GM23338 (cell line): ENCODE results near the gene FREY1.

Experiments used
- EZH2 ChIP-seq: fragments of 200-600 bp; sonication (generic); IDR thresholded peaks from one replicate; pipeline ENCODE4 v1.8.0; 2017; ENCODE audit warnings: antibody characterized with exemption, mild to moderate bottlenecking, low read depth; ENCODE audit not compliant: unreplicated experiment
- POLR2AphosphoS5 ChIP-seq: IDR thresholded peaks from 2 replicates; pipeline ENCODE4 v1.6.1; 2016; ENCODE audit warnings: antibody characterized with exemption, low read depth
- TF ChIP-seq, protein P1 (sequence below), 2 experiments: fragments of 200-600 bp in 1 of 2; sonication (generic) in 1 of 2; conservative IDR thresholded peaks; 2 replicates each; pipeline versions ENCODE4 v1.5.1 to v1.6.1; 2016 to 2017; ENCODE audit warnings: antibody characterized with exemption in 2 of 2, low read depth in 2 of 2, mild to moderate bottlenecking in 2 of 2, moderate library complexity in 1 of 2

DNA sequence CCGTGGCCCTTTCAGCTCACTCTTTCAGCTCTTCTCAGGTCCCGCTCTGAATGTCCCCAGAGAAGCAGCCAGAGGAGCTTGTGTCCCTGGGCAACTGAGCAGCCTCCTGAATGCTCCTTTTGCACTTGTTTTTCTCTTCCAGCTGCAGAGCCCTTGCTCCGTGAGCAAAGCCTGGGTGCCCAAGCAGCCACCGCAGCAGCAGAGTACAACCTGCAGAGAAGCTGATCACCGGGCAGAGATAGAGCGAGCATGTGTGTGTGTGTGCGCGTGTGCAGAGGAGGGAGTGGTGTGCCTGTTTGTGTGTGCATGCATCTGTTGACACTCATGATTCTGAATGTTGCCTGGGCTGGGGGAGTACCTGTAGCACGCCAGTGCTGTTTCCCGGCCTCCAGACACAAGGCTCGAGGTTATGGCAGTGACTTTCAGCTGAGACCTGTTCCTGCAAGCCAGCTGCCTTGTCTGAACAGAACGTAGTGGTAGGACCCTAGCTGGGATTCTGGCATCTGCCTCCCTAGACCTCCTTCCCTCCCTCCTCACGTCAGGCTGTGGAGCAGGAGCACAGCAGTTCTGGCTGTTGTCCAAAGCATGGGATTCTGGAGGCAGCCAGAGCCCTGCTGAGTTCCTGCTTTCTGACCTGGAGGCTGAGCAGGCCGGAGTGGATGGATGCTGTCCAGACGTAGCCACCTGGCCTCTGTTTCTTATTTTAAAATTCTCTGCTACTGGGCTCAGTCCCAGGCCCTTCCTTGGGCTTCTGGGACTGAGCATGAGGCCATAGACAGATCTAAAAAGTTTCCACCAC is 26.1 kb downstream of the FREY1 start:
- TF ChIP-seq, protein P1, sequence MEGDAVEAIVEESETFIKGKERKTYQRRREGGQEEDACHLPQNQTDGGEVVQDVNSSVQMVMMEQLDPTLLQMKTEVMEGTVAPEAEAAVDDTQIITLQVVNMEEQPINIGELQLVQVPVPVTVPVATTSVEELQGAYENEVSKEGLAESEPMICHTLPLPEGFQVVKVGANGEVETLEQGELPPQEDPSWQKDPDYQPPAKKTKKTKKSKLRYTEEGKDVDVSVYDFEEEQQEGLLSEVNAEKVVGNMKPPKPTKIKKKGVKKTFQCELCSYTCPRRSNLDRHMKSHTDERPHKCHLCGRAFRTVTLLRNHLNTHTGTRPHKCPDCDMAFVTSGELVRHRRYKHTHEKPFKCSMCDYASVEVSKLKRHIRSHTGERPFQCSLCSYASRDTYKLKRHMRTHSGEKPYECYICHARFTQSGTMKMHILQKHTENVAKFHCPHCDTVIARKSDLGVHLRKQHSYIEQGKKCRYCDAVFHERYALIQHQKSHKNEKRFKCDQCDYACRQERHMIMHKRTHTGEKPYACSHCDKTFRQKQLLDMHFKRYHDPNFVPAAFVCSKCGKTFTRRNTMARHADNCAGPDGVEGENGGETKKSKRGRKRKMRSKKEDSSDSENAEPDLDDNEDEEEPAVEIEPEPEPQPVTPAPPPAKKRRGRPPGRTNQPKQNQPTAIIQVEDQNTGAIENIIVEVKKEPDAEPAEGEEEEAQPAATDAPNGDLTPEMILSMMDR (conservative IDR thresholded peaks at IDR 0.05; ENCODE audit: low read depth in 2 of 2), result no peak
- TF ChIP-seq POLR2AphosphoS5, result no peak
- no peak for TF ChIP-seq EZH2
